IgD-negative memory B cell (primary cell): ENCODE data around the gene DHRS11. TPM values are rescaled to one million over a fixed set of nuclear protein-coding genes. Genes with fewer than 3 reads are reported as not detected.

Source experiments
- H3K27ac Mint-ChIP-seq, 3 donors: one replicate each; pipeline ENCODE4 v1.8.0; 2020 to 2022; ENCODE audit warnings: mild to moderate bottlenecking in 3 of 3, mixed read lengths in 3 of 3, moderate library complexity in 1 of 3
- H3K27me3 Mint-ChIP-seq: one replicate; pipeline ENCODE4 v1.8.0; 2021; ENCODE audit warnings: mixed read lengths
- H3K36me3 Mint-ChIP-seq: one replicate; pipeline ENCODE4 v1.8.0; 2020; ENCODE audit warnings: mild to moderate bottlenecking, mixed read lengths
- H3K4me1 Mint-ChIP-seq, 3 donors: one replicate each; pipeline ENCODE4 v1.8.0; 2020 to 2022; ENCODE audit warnings: mixed read lengths in 3 of 3, mild to moderate bottlenecking in 1 of 3
- H3K4me3 Mint-ChIP-seq, 4 donors: one replicate each; pipeline ENCODE4 v1.8.0; 2020 to 2022; ENCODE audit warnings: mild to moderate bottlenecking in 4 of 4, mixed read lengths in 4 of 4, moderate library complexity in 3 of 4
- H3K9me3 Mint-ChIP-seq, 3 donors: one replicate each; pipeline ENCODE4 v1.8.0; 2020 to 2021; ENCODE audit warnings: mixed read lengths in 3 of 3, mild to moderate bottlenecking in 1 of 3
- polyA plus RNA-seq: library from polyadenylated mRNA; unstranded; fragments of 300-500 nt; fragmentation: Illumina TruSeq; gene quantifications from one replicate; pipeline ENCODE4 v1.2.3, GENCODE V29; 2021

The DHRS11 gene
- 2.8 TPM for polyA plus RNA-seq

GRCh38 chr17:36591434-36592315 is at the start of gene DHRS11:
TSS of gene DHRS11 (plus strand) at chr17:36591879. CDS start at chr17:36592010, 131 bp downstream.
- H3K36me3 Mint-ChIP-seq, result peaks cover 5% of the 10 kb centered on the region
- peak within 1 kb of the TSS; percentile 74 to 91 (median 90) for H3K4me3 Mint-ChIP-seq
- H3K9me3 Mint-ChIP-seq, result no peaks in the 10 kb centered on the region
- peak within 1 kb of the TSS; percentile 65 to 90 (median 86) for H3K27ac Mint-ChIP-seq
- H3K4me1 Mint-ChIP-seq, result peaks cover 3 to 16% (median 13%) of the 10 kb centered on the region in 3 donors
- H3K27me3 Mint-ChIP-seq, result no peaks in the 10 kb centered on the region

- H3K9me3 Mint-ChIP-seq, result no peaks in the 10 kb centered on the region
- no peaks in the 10 kb centered on the region for H3K27me3 Mint-ChIP-seq
- H3K4me3 Mint-ChIP-seq, result peak overlapping the region in 1 of 4 donors; percentile 98
- peaks cover 13 to 17% (median 14%) of the 10 kb centered on the region in 3 donors for H3K4me1 Mint-ChIP-seq
- no peaks in the 10 kb centered on the region for H3K36me3 Mint-ChIP-seq
- peak overlapping the region in 1 of 3 donors; percentile 68 for H3K27ac Mint-ChIP-seq
Measured at GRCh38 chr17:36542755-36543154, 48.9 kb upstream of the DHRS11 start.

GRCh38 chr17:36544044-36544306 is 47.7 kb upstream of the DHRS11 start:
- Mint-ChIP-seq H3K36me3 (no peaks in the 10 kb centered on the region), H3K4me1 (peaks cover 17 to 26% (median 20%) of the 10 kb centered on the region in 3 donors), H3K27me3 (no peaks in the 10 kb centered on the region), H3K27ac (peak overlapping the region; percentile 98 to 100 (median 99)), H3K4me3 (peak overlapping the region; percentile 93 to 98 (median 98)), H3K9me3 (no peaks in the 10 kb centered on the region)

GRCh38 chr17:36544307-36545076 is 47.2 kb upstream of the DHRS11 start, which contains the start of gene GGNBP2:
TSS of gene GGNBP2 (plus strand) at chr17:36544919. CDS start at chr17:36545725, 806 bp downstream.
- H3K4me1 Mint-ChIP-seq, result peaks cover 17 to 26% (median 20%) of the 10 kb centered on the region in 3 donors

GRCh38 chr17:36545077-36545464 is 46.6 kb upstream of the DHRS11 start:
- Mint-ChIP-seq H3K27ac (peak overlapping the region; percentile 99 to 100 (median 99)), H3K4me3 (peak overlapping the region; percentile 95 to 98 (median 98)), H3K4me1 (peaks cover 19 to 26% (median 22%) of the 10 kb centered on the region in 3 donors), H3K9me3 (no peaks in the 10 kb centered on the region), H3K36me3 (no peaks in the 10 kb centered on the region), H3K27me3 (no peaks in the 10 kb centered on the region)

More at GRCh38 chr17:36544307-36545076, 47.2 kb upstream of the DHRS11 start, which contains the start of gene GGNBP2:
- Mint-ChIP-seq H3K4me3 (peak within 1 kb of the TSS; percentile 95 to 98 (median 98)), H3K9me3 (no peaks in the 10 kb centered on the region), H3K27ac (peak within 1 kb of the TSS; percentile 99 to 100 (median 99)), H3K27me3 (no peaks in the 10 kb centered on the region), H3K36me3 (no peaks in the 10 kb centered on the region)

- Mint-ChIP-seq H3K9me3 (no peaks in the 10 kb centered on the region), H3K4me1 (peaks cover 26 to 32% (median 28%) of the 10 kb centered on the region in 3 donors), H3K27ac (peak overlapping the region; percentile 97 to 100 (median 99)), H3K27me3 (no peaks in the 10 kb centered on the region), H3K36me3 (no peaks in the 10 kb centered on the region), H3K4me3 (peak overlapping the region; percentile 95 to 98 (median 98))
Measured at GRCh38 chr17:36545465-36546417, 45.9 kb upstream of the DHRS11 start.

GRCh38 chr17:36546418-36547093 is 45.1 kb upstream of the DHRS11 start:
- peaks cover 27 to 34% (median 30%) of the 10 kb centered on the region in 3 donors for H3K4me1 Mint-ChIP-seq
- H3K27ac Mint-ChIP-seq, result peak overlapping the region; percentile 97 to 100 (median 99)
- H3K36me3 Mint-ChIP-seq, result no peaks in the 10 kb centered on the region
- H3K4me3 Mint-ChIP-seq, result peak overlapping the region; percentile 95 to 98 (median 98)
- no peaks in the 10 kb centered on the region for H3K27me3 Mint-ChIP-seq
- H3K9me3 Mint-ChIP-seq, result no peaks in the 10 kb centered on the region

- H3K27ac Mint-ChIP-seq, result peak overlapping the region in 2 of 3 donors; percentile 85 to 100
- H3K27me3 Mint-ChIP-seq, result no peaks in the 10 kb centered on the region
- H3K4me3 Mint-ChIP-seq, result peak overlapping the region in 2 of 4 donors; percentile 45 to 57
- H3K4me1 Mint-ChIP-seq, result peaks cover 22 to 35% (median 33%) of the 10 kb centered on the region in 3 donors
- no peaks in the 10 kb centered on the region for H3K9me3 Mint-ChIP-seq
- no peaks in the 10 kb centered on the region for H3K36me3 Mint-ChIP-seq
Measured at GRCh38 chr17:36547776-36548175, 43.9 kb upstream of the DHRS11 start.

- H3K36me3 Mint-ChIP-seq, result peaks cover 2% of the 10 kb centered on the region
- H3K4me1 Mint-ChIP-seq, result peaks cover 39 to 48% (median 47%) of the 10 kb centered on the region in 3 donors
- peak overlapping the region; percentile 34 to 75 (median 54) for H3K4me3 Mint-ChIP-seq
- H3K27ac Mint-ChIP-seq, result peak overlapping the region; percentile 51 to 60 (median 59)
- no peaks in the 10 kb centered on the region for H3K9me3 Mint-ChIP-seq
- no peaks in the 10 kb centered on the region for H3K27me3 Mint-ChIP-seq
Measured at GRCh38 chr17:36550491-36551417, 40.9 kb upstream of the DHRS11 start.

- Mint-ChIP-seq H3K27me3 (no peaks in the 10 kb centered on the region), H3K4me3 (peak overlapping the region in 2 of 4 donors; percentile 61 to 65), H3K4me1 (peaks cover 36 to 44% (median 41%) of the 10 kb centered on the region in 3 donors), H3K36me3 (peaks cover 2% of the 10 kb centered on the region), H3K27ac (peak overlapping the region in 2 of 3 donors; percentile 3 to 33), H3K9me3 (no peaks in the 10 kb centered on the region)
Measured at GRCh38 chr17:36553459-36553858, 38.2 kb upstream of the DHRS11 start.

GRCh38 chr17:36566081-36566480 is 25.6 kb upstream of the DHRS11 start:
- Mint-ChIP-seq H3K36me3 (peaks cover 4% of the 10 kb centered on the region), H3K9me3 (no peaks in the 10 kb centered on the region), H3K27me3 (no peaks in the 10 kb centered on the region), H3K27ac (peak overlapping the region in 1 of 3 donors; percentile 81), H3K4me3 (no peak overlapping the region), H3K4me1 (peaks cover 5 to 13% (median 9%) of the 10 kb centered on the region in 3 donors)

GRCh38 chr17:36575028-36575427 is 16.7 kb upstream of the DHRS11 start:
- Mint-ChIP-seq H3K4me3 (no peak overlapping the region), H3K27me3 (no peaks in the 10 kb centered on the region), H3K27ac (peak overlapping the region in 1 of 3 donors; percentile 18), H3K36me3 (no peaks in the 10 kb centered on the region), H3K4me1 (peaks cover 2 to 11% (median 4%) of the 10 kb centered on the region in 3 donors), H3K9me3 (no peaks in the 10 kb centered on the region)

- Mint-ChIP-seq H3K4me3 (no peak overlapping the region), H3K27ac (no peak overlapping the region), H3K9me3 (no peaks in the 10 kb centered on the region), H3K4me1 (peaks cover 4 to 11% (median 4%) of the 10 kb centered on the region in 3 donors), H3K36me3 (peaks cover 2% of the 10 kb centered on the region), H3K27me3 (no peaks in the 10 kb centered on the region)
Measured at GRCh38 chr17:36576793-36577192, 14.9 kb upstream of the DHRS11 start.
